SW 1271 (cell line): ENCODE results near the gene CDH5.
"Not testable (repeated sequence)": the region's sequence is repeated elsewhere in the genome, so short reads cannot be mapped to it uniquely, and the experiment has no call there.

Experiments used
- DNase-seq, 2 experiments: peaks; one replicate each; lab custom pipeline; 2025; lab: John Stamatoyannopoulos, UW

Gene CDH5

GRCh38 chr16:66437391-66437945 is 71.0 kb downstream of the CDH5 start:
- no peak for DNase-seq

GRCh38 chr16:66438536-66438935 is 72.0 kb downstream of the CDH5 start:
- no peak for DNase-seq

GRCh38 chr16:66439051-66439730 is 72.7 kb downstream of the CDH5 start:
- DNase-seq = no peak

GRCh38 chr16:66440271-66440802 is 73.8 kb downstream of the CDH5 start:
- DNase-seq = no peak

- no peak for DNase-seq
These were observed 74.5 kb downstream of the CDH5 start for GRCh38 chr16:66440970-66441369.

GRCh38 chr16:66441586-66442375 is 75.3 kb downstream of the CDH5 start:
- DNase-seq = no peak

GRCh38 chr16:66442502-66443268 is 76.2 kb downstream of the CDH5 start:
- no peak for DNase-seq

- no peak for DNase-seq
These were observed 76.8 kb downstream of the CDH5 start for GRCh38 chr16:66443269-66443652.

GRCh38 chr16:66444049-66444481 is 77.6 kb downstream of the CDH5 start:
- no peak for DNase-seq

- no peak for DNase-seq
These were observed 80.2 kb downstream of the CDH5 start for GRCh38 chr16:66446737-66447136.

- no peak for DNase-seq
These were observed 81.0 kb downstream of the CDH5 start for GRCh38 chr16:66447491-66447890.

- no peak for DNase-seq
These were observed 85.1 kb downstream of the CDH5 start for GRCh38 chr16:66451548-66451947.

- not testable (repeated sequence) for DNase-seq
These were observed 86.7 kb downstream of the CDH5 start for GRCh38 chr16:66453230-66453629.
